ENCODE measurements around the gene GPR18.
"Not testable (repeated sequence)": the region's sequence is repeated elsewhere in the genome, so short reads cannot be mapped to it uniquely, and the experiment has no call there.

GPR18 gene

GRCh38 chr13:99265821-99266426 is 7.7 kb upstream of the GPR18 start:
- peak; percentile 24 for DNase-seq (ENCODE audit: low spot score)

GRCh38 chr13:99265162-99265800 is 7.1 kb upstream of the GPR18 start:
- no peak for DNase-seq (ENCODE audit: low spot score)

- DNase-seq (ENCODE audit: low spot score) = no peak
Measured at GRCh38 chr13:99264051-99264450, 5.9 kb upstream of the GPR18 start.

- no peak for DNase-seq (ENCODE audit: low spot score)
Measured at GRCh38 chr13:99263126-99263785, 5.1 kb upstream of the GPR18 start.

- DNase-seq (ENCODE audit: low spot score) = no peak
Measured at GRCh38 chr13:99261059-99261458, 2.9 kb upstream of the GPR18 start.

- DNase-seq (ENCODE audit: low spot score) = no peak
Measured at GRCh38 chr13:99260216-99260615, 2.0 kb upstream of the GPR18 start.

GRCh38 chr13:99258946-99259345 is 767 bp upstream of the GPR18 start:
- DNase-seq (ENCODE audit: low spot score) = no peak

- no peak for DNase-seq (ENCODE audit: low spot score)
Measured at GRCh38 chr13:99257291-99257690, 888 bp downstream of the GPR18 start.

GRCh38 chr13:99256709-99257108 is 1.5 kb downstream of the GPR18 start:
- DNase-seq (ENCODE audit: low spot score) = no peak

GRCh38 chr13:99256283-99256682 is 1.9 kb downstream of the GPR18 start:
- no peak for DNase-seq (ENCODE audit: low spot score)

GRCh38 chr13:99255271-99255670 is 2.9 kb downstream of the GPR18 start:
- no peak for DNase-seq (ENCODE audit: low spot score)

- no peak for DNase-seq (ENCODE audit: low spot score)
Measured at GRCh38 chr13:99254830-99255229, 3.3 kb downstream of the GPR18 start.

GRCh38 chr13:99251921-99252320 is 6.3 kb downstream of the GPR18 start:
- no peak for DNase-seq (ENCODE audit: low spot score)

GRCh38 chr13:99250982-99251825 is 7.0 kb downstream of the GPR18 start:
- no peak for DNase-seq (ENCODE audit: low spot score)

- DNase-seq (ENCODE audit: low spot score) = not testable (repeated sequence)
Measured at GRCh38 chr13:99249606-99250005, 8.6 kb downstream of the GPR18 start.

- not testable (repeated sequence) for DNase-seq (ENCODE audit: low spot score)
Measured at GRCh38 chr13:99249178-99249577, 9.0 kb downstream of the GPR18 start.

- no peak for DNase-seq (ENCODE audit: low spot score)
Measured at GRCh38 chr13:99246100-99246499, 12.1 kb downstream of the GPR18 start.

- no peak for DNase-seq (ENCODE audit: low spot score)
Measured at GRCh38 chr13:99237981-99238662, 20.1 kb downstream of the GPR18 start.

GRCh38 chr13:99231721-99232120 is 26.5 kb downstream of the GPR18 start:
- no peak for DNase-seq (ENCODE audit: low spot score)

GRCh38 chr13:99230991-99231390 is 27.2 kb downstream of the GPR18 start:
- no peak for DNase-seq (ENCODE audit: low spot score)

GRCh38 chr13:99230588-99230987 is 27.6 kb downstream of the GPR18 start:
- DNase-seq (ENCODE audit: low spot score) = not testable (repeated sequence)
